Measurements from ENCODE around the gene C6orf89. TPM values are rescaled to one million over a fixed set of nuclear protein-coding genes. Genes with fewer than 3 reads are reported as not detected.

Gene C6orf89
- total RNA-seq, 1 experiment from 2014 or later: 11.8 TPM

GRCh38 chr6:36862164-36862847 is 23.4 kb upstream of the C6orf89 start:
- Histone ChIP-seq H2BK12ac (ENCODE audit: insufficient read length, low read depth, low read length) (no peak overlapping the region), H3K79me2 (ENCODE audit: insufficient read depth, low read length) (peaks cover 10% of the 10 kb centered on the region; the same call in 1 of the 2 replicates), H4K8ac (replicated peaks; ENCODE audit: insufficient read length, low read depth, low read length) (no peak overlapping the region), H3K14ac (ENCODE audit: insufficient read depth, low read length) (no peak overlapping the region), H2BK15ac (ENCODE audit: low read depth, low read length) (no peak overlapping the region), H3K56ac (ENCODE audit: insufficient read length, low read depth, low read length) (no peak overlapping the region), H2AFZ (ENCODE audit: low read length) (no peak overlapping the region), H3K4ac (ENCODE audit: low read depth, low read length) (no peak overlapping the region), H4K20me1 (ENCODE audit: control insufficient read depth, insufficient read depth, insufficient read length) (no peaks in the 10 kb centered on the region), H3K9me3 (ENCODE audit: control insufficient read depth, low read depth, low read length) (no peaks in the 10 kb centered on the region), H3K23me2 (ENCODE audit: insufficient read length, low read depth, low read length, poor library complexity, severe bottlenecking) (no peaks in the 10 kb centered on the region), H4K91ac (ENCODE audit: insufficient read length, low read depth, low read length) (no peak overlapping the region), H2BK5ac (ENCODE audit: insufficient read length, low read length) (no peak overlapping the region), H3T11ph (ENCODE audit: low read length) (no peak overlapping the region), H3K79me1 (ENCODE audit: insufficient read depth, low read depth, low read length, poor library complexity, severe bottlenecking) (peaks cover 5% of the 10 kb centered on the region), H3K4me2 (ENCODE audit: insufficient read depth, insufficient read length, low read length) (no peak overlapping the region), H3K27me3 (ENCODE audit: insufficient read depth, low read length) (no peaks in the 10 kb centered on the region), H2BK120ac (ENCODE audit: low read depth, low read length, poor library complexity, severe bottlenecking) (no peak overlapping the region), H2BK20ac (ENCODE audit: low read depth, low read length, poor library complexity, severe bottlenecking) (no peak overlapping the region), H3K23ac (ENCODE audit: insufficient read length, low read depth, low read length) (no peak overlapping the region), H3K27ac (ENCODE audit: insufficient read length, low read depth, low read length) (no peak overlapping the region), H3K4me1 (ENCODE audit: insufficient read depth, low read length) (peaks cover 2% of the 10 kb centered on the region; the same call in 1 of the 2 replicates), H2AK5ac (ENCODE audit: insufficient read length, low read length) (no peak overlapping the region), H4K5ac (ENCODE audit: insufficient read length, low read depth, low read length) (no peak overlapping the region), H3K9ac (ENCODE audit: extremely low read depth, insufficient read length, low read length) (no peak overlapping the region), H3K18ac (ENCODE audit: insufficient read length, low read depth, low read length) (no peak overlapping the region)
- Mint-ChIP-seq H3K4me1 (peaks cover 46 to 51% of the 10 kb centered on the region in 2 experiments), H3K27me3 (ENCODE audit: low read depth) (no peaks in the 10 kb centered on the region; the same call in 1 of the 2 replicates), H3K4me3 (no peak overlapping the region), H3K9me3 (no peaks in the 10 kb centered on the region; a peak in 1 of 5 replicates), H3K27ac (no peak overlapping the region), H3K36me3 (ENCODE audit: insufficient read depth in 1 of 3, low read depth in 3 of 3) (peaks cover 26 to 76% (median 57%) of the 10 kb centered on the region in 3 experiments)
- no CpG with 5 or more reads among the region's 8 CpGs for WGBS (ENCODE audit: extremely low coverage, insufficient read length, low lambda C conversion rate)
- DNase-seq: no peak
- TF ChIP-seq, protein P1, sequence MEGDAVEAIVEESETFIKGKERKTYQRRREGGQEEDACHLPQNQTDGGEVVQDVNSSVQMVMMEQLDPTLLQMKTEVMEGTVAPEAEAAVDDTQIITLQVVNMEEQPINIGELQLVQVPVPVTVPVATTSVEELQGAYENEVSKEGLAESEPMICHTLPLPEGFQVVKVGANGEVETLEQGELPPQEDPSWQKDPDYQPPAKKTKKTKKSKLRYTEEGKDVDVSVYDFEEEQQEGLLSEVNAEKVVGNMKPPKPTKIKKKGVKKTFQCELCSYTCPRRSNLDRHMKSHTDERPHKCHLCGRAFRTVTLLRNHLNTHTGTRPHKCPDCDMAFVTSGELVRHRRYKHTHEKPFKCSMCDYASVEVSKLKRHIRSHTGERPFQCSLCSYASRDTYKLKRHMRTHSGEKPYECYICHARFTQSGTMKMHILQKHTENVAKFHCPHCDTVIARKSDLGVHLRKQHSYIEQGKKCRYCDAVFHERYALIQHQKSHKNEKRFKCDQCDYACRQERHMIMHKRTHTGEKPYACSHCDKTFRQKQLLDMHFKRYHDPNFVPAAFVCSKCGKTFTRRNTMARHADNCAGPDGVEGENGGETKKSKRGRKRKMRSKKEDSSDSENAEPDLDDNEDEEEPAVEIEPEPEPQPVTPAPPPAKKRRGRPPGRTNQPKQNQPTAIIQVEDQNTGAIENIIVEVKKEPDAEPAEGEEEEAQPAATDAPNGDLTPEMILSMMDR (conservative IDR thresholded peaks at IDR 0.05): no peak

All from H9 (cell line).